ENCODE results near the gene CCL1. TPM values are rescaled to one million over a fixed set of nuclear protein-coding genes. Genes with fewer than 3 reads are reported as not detected.
A peak's percentile ranks its signal among the peaks of the same experiment; 100 is the strongest.

The CCL1 gene
- total RNA-seq, 1 experiment from 2014 or later, result not detected

GRCh38 chr17:34371405-34372100 is 8.5 kb upstream of the CCL1 start:
- no peak overlapping the region for H3K27ac Mint-ChIP-seq (ENCODE audit: low read depth, unreplicated experiment)
- no peak for DNase-seq (ENCODE audit: unreplicated experiment)
- no peaks in the 10 kb centered on the region for H3K4me1 Mint-ChIP-seq (ENCODE audit: insufficient read depth, unreplicated experiment)
- no TSS peak for BruUV-seq (replicated peaks)
- no peak for TF ChIP-seq CTCF (IDR thresholded peaks at IDR 0.05; ENCODE audit: unreplicated experiment)
- H3K9me3 Mint-ChIP-seq (ENCODE audit: unreplicated experiment), result no peaks in the 10 kb centered on the region
- no peak overlapping the region for H3K4me3 Mint-ChIP-seq (ENCODE audit: unreplicated experiment)
- H3K36me3 Mint-ChIP-seq (ENCODE audit: insufficient read depth, unreplicated experiment), result no peaks in the 10 kb centered on the region
- no peaks in the 10 kb centered on the region for H3K27me3 Mint-ChIP-seq (ENCODE audit: insufficient read depth, unreplicated experiment)
- CTCF ChIA-PET, result interaction anchor here (2.6 kb wide), 1 partner anchor 10 kb away, joined by 20 read pairs; no protein-coding TSS in a partner anchor
- intact Hi-C loops (cut with micrococcal nuclease), result no loop called here
- POLR2A ChIA-PET, result no interaction called here

- no peaks in the 10 kb centered on the region for H3K27me3 Mint-ChIP-seq (ENCODE audit: insufficient read depth, unreplicated experiment)
- H3K9me3 Mint-ChIP-seq (ENCODE audit: unreplicated experiment), result no peaks in the 10 kb centered on the region
- H3K36me3 Mint-ChIP-seq (ENCODE audit: insufficient read depth, unreplicated experiment), result no peaks in the 10 kb centered on the region
- H3K27ac Mint-ChIP-seq (ENCODE audit: low read depth, unreplicated experiment), result no peak overlapping the region
- no peaks in the 10 kb centered on the region for H3K4me1 Mint-ChIP-seq (ENCODE audit: insufficient read depth, unreplicated experiment)
- BruUV-seq (replicated peaks), result no TSS peak
- intact Hi-C loops (cut with micrococcal nuclease), result no loop called here
- DNase-seq (ENCODE audit: unreplicated experiment), result peak; percentile 0
- TF ChIP-seq CTCF (IDR thresholded peaks at IDR 0.05; ENCODE audit: unreplicated experiment), result no peak
- POLR2A ChIA-PET, result no interaction called here
- H3K4me3 Mint-ChIP-seq (ENCODE audit: unreplicated experiment), result no peak overlapping the region
- CTCF ChIA-PET, result interaction anchor here (2.6 kb wide), 1 partner anchor 9 kb away, joined by 20 read pairs; no protein-coding TSS in a partner anchor
Observed at GRCh38 chr17:34370997-34371395, 8.0 kb upstream of the CCL1 start.

GRCh38 chr17:34370376-34370996 is 7.5 kb upstream of the CCL1 start:
- no peaks in the 10 kb centered on the region for H3K4me1 Mint-ChIP-seq (ENCODE audit: insufficient read depth, unreplicated experiment)
- BruUV-seq (replicated peaks), result no TSS peak

More at GRCh38 chr17:34370376-34370996, 7.5 kb upstream of the CCL1 start:
- CTCF ChIA-PET, result interaction anchor here (0.5 kb wide), 1 partner anchor 9 kb away, joined by 3 read pairs; no protein-coding TSS in a partner anchor
- Mint-ChIP-seq H3K4me3 (ENCODE audit: unreplicated experiment) (no peak overlapping the region), H3K27ac (ENCODE audit: low read depth, unreplicated experiment) (no peak overlapping the region), H3K9me3 (ENCODE audit: unreplicated experiment) (no peaks in the 10 kb centered on the region), H3K36me3 (ENCODE audit: insufficient read depth, unreplicated experiment) (no peaks in the 10 kb centered on the region), H3K27me3 (ENCODE audit: insufficient read depth, unreplicated experiment) (peaks cover 2% of the 10 kb centered on the region)
- intact Hi-C loops (cut with micrococcal nuclease), result no loop called here
- POLR2A ChIA-PET, result no interaction called here
- TF ChIP-seq CTCF (IDR thresholded peaks at IDR 0.05; ENCODE audit: unreplicated experiment), result no peak
- DNase-seq (ENCODE audit: unreplicated experiment), result no peak

All from MCF 10A (cell line).